H1 (cell line): ENCODE data around the gene ZHX3. TPM values are rescaled to one million over a fixed set of nuclear protein-coding genes. Genes with fewer than 3 reads are reported as not detected.

Experiments used
- CTCF ChIA-PET: fragments of 300-600 bp; sonication (Branson Sonifier 250); formaldehyde crosslinking; loops from one replicate; lab custom pipeline; 2021; ENCODE audit not compliant: partially characterized antibody; lab: Charles Lee
- POLR2A ChIA-PET: fragments of 300-600 bp; sonication (Branson Sonifier 250); formaldehyde crosslinking; loops from one replicate; lab custom pipeline; 2021; ENCODE audit warnings: inconsistent platforms; ENCODE audit not compliant: partially characterized antibody; lab: Charles Lee
- DNase-seq, 2 experiments: peaks; one replicate each; pipeline versions ENCODE4 v3.0.0 to v3.0.0-alpha.2; 2010 to 2022; ENCODE audit warnings: low spot score in 2 of 2, low read depth in 1 of 2, mixed read lengths in 1 of 2
- FAIRE-seq: peaks from 2 replicates; lab custom pipeline; 2011; peaks lifted over from hg19 to GRCh38; lab: Jason Lieb, UNC
- H2AFZ ChIP-seq: 2 replicates; pipeline ENCODE4 v1.8.1; 2012; ENCODE audit warnings: low read length, inconsistent platforms
- H2AK5ac ChIP-seq: 2 replicates; pipeline ENCODE4 v1.6.1; 2013; ENCODE audit warnings: low read depth, low read length
- H2BK120ac ChIP-seq: replicated peaks from 2 replicates; pipeline ENCODE3; 2013; ENCODE audit warnings: low read depth, low read length, inconsistent platforms
- H2BK12ac ChIP-seq: 2 replicates; pipeline ENCODE4 v1.6.1; 2013; ENCODE audit warnings: low read depth, low read length
- H2BK15ac ChIP-seq: 2 replicates; pipeline ENCODE4 v1.6.1; 2013; ENCODE audit warnings: low read length
- H2BK20ac ChIP-seq: 2 replicates; pipeline ENCODE4 v1.6.1; 2013; ENCODE audit warnings: low read length
- H2BK5ac ChIP-seq: 2 replicates; pipeline ENCODE4 v1.6.1; 2013; ENCODE audit warnings: low read depth, low read length
- H3K14ac ChIP-seq: 2 replicates; pipeline ENCODE4 v1.6.1; 2013; ENCODE audit warnings: inconsistent platforms; ENCODE audit not compliant: insufficient read length
- H3K18ac ChIP-seq: 2 replicates; pipeline ENCODE4 v1.6.1; 2013; ENCODE audit warnings: low read length; ENCODE audit errors: extremely low read depth
- H3K23ac ChIP-seq: 2 replicates; pipeline ENCODE4 v1.6.1; 2013; ENCODE audit warnings: inconsistent platforms; ENCODE audit not compliant: insufficient read length
- H3K23me2 ChIP-seq: 2 replicates; pipeline ENCODE4 v1.6.1; 2013; ENCODE audit warnings: low read depth, low read length
- H3K27ac ChIP-seq: 2 replicates; pipeline ENCODE4 v1.6.1; 2011; ENCODE audit warnings: low read depth, low read length, inconsistent platforms
- H3K27me3 ChIP-seq, 4 experiments: replicated peaks in 1 of 4; 1 replicate in 1 of 4; 2 replicates in 3 of 4; pipeline versions ENCODE4 v1.6.1 to v1.8.1; 2011 to 2013; ENCODE audit warnings: low read length in 3 of 4, mild to moderate bottlenecking in 3 of 4, inconsistent platforms in 2 of 4, mixed read lengths in 2 of 4, moderate library complexity in 1 of 4; ENCODE audit not compliant: control insufficient read depth in 3 of 4, insufficient read depth in 3 of 4; ENCODE audit errors: extremely low read depth in 1 of 4
- H3K36me3 ChIP-seq, 4 experiments: 2 replicates each; pipeline versions ENCODE4 v1.6.1 to v1.8.1; 2011 to 2013; ENCODE audit warnings: mild to moderate bottlenecking in 4 of 4, low read length in 3 of 4, moderate library complexity in 2 of 4, control low read depth in 1 of 4, inconsistent platforms in 1 of 4; ENCODE audit not compliant: insufficient read depth in 4 of 4, control insufficient read depth in 2 of 4
- H3K4ac ChIP-seq: replicated peaks from 2 replicates; pipeline ENCODE3; 2013; ENCODE audit warnings: low read length, low read depth, mixed read lengths, inconsistent platforms; ENCODE audit not compliant: insufficient read length
- H3K4me1 ChIP-seq, 4 experiments: replicated peaks in 1 of 4; 1 replicate in 1 of 4; 2 replicates in 3 of 4; pipeline versions ENCODE4 v1.6.1 to v1.8.1; 2011 to 2013; ENCODE audit warnings: low read length in 3 of 4, inconsistent platforms in 2 of 4, mixed read lengths in 1 of 4; ENCODE audit not compliant: insufficient read depth in 4 of 4, control insufficient read depth in 3 of 4
- H3K4me2 ChIP-seq, 2 experiments: 2 replicates each; pipeline versions ENCODE4 v1.6.1 to v1.8.1; 2011 to 2013; ENCODE audit warnings: low read depth in 2 of 2, low read length in 2 of 2, control low read depth in 1 of 2, inconsistent platforms in 1 of 2, mild to moderate bottlenecking in 1 of 2; ENCODE audit not compliant: insufficient read depth in 1 of 2
- H3K4me3 ChIP-seq, 4 experiments: fragments of 200-600, 300-600 bp in 1 of 4; sonication (generic), shearing (Covaris generic), sonication (Bioruptor Twin) in 1 of 4; 2 replicates each; pipeline versions ENCODE4 v1.5.1 to v1.8.1; 2011 to 2016; ENCODE audit warnings: low read length in 4 of 4, low read depth in 3 of 4, control low read depth in 2 of 4, inconsistent platforms in 2 of 4, mild to moderate bottlenecking in 2 of 4, mixed read lengths in 1 of 4, moderate library complexity in 1 of 4; ENCODE audit not compliant: insufficient read depth in 2 of 4; ENCODE audit errors: extremely low read depth in 1 of 4
- H3K56ac ChIP-seq: replicated peaks from 2 replicates; pipeline ENCODE3; 2013; ENCODE audit warnings: low read depth, mild to moderate bottlenecking, mixed read lengths, low read length, inconsistent platforms; ENCODE audit not compliant: insufficient read length
- H3K79me1 ChIP-seq: 2 replicates; pipeline ENCODE4 v1.6.1; 2013; ENCODE audit warnings: low read depth, low read length, control low read depth
- H3K79me2 ChIP-seq, 2 experiments: 2 replicates each; pipeline versions ENCODE4 v1.6.1 to v1.8.1; 2012 to 2013; ENCODE audit warnings: low read length in 2 of 2, mild to moderate bottlenecking in 2 of 2, inconsistent platforms in 1 of 2; ENCODE audit not compliant: insufficient read depth in 2 of 2, control insufficient read depth in 1 of 2
- H3K9ac ChIP-seq, 4 experiments: replicated peaks in 1 of 4; 1 replicate in 1 of 4; 2 replicates in 3 of 4; pipeline versions ENCODE4 v1.6.1 to v1.8.1; 2011 to 2013; ENCODE audit warnings: low read depth in 3 of 4, low read length in 3 of 4, control low read depth in 2 of 4, mild to moderate bottlenecking in 2 of 4, moderate library complexity in 2 of 4, inconsistent platforms in 1 of 4; ENCODE audit errors: extremely low read depth in 1 of 4
- H3K9me3 ChIP-seq, 2 experiments: 2 replicates each; pipeline versions ENCODE4 v1.6.1 to v1.8.1; 2012 to 2013; ENCODE audit warnings: mild to moderate bottlenecking in 2 of 2, moderate library complexity in 2 of 2, control low read depth in 1 of 2, inconsistent platforms in 1 of 2, low read depth in 1 of 2, low read length in 1 of 2, mixed read lengths in 1 of 2; ENCODE audit not compliant: insufficient read depth in 2 of 2
- H4K20me1 ChIP-seq, 2 experiments: replicated peaks in 1 of 2; 2 replicates each; pipeline versions ENCODE3 to v1.8.1; 2011 to 2013; ENCODE audit warnings: inconsistent platforms in 2 of 2, low read length in 2 of 2, mild to moderate bottlenecking in 1 of 2; ENCODE audit not compliant: insufficient read depth in 2 of 2, control insufficient read depth in 1 of 2
- H4K5ac ChIP-seq: 2 replicates; pipeline ENCODE4 v1.6.1; 2013; ENCODE audit warnings: low read length, low read depth, mixed read lengths, inconsistent platforms; ENCODE audit not compliant: insufficient read length
- H4K8ac ChIP-seq: 2 replicates; pipeline ENCODE4 v1.8.0; 2013; ENCODE audit warnings: mild to moderate bottlenecking, moderate library complexity, low read length, inconsistent platforms; ENCODE audit not compliant: insufficient read depth; ENCODE audit errors: extremely low read depth
- H4K91ac ChIP-seq: replicated peaks from 2 replicates; pipeline ENCODE3; 2013; ENCODE audit warnings: low read length, mixed read lengths, inconsistent platforms; ENCODE audit not compliant: insufficient read length
- BRCA1 ChIP-seq: IDR thresholded peaks from 2 replicates; pipeline ENCODE4 v1.6.1; 2012; ENCODE audit warnings: low read depth, low read length, improper control_type of control experiment
- CBX5 ChIP-seq: fragments of 300-800, 300-1000 bp; sonication (generic); IDR thresholded peaks from 2 replicates; pipeline ENCODE4 v1.7.1; 2016; ENCODE audit warnings: antibody characterized with exemption, low read length, low read depth
- CHD2 ChIP-seq: IDR thresholded peaks from 2 replicates; pipeline ENCODE4 v1.6.1; 2012; ENCODE audit warnings: low read length, improper control_type of control experiment
- GTF2F1 ChIP-seq: IDR thresholded peaks from 2 replicates; pipeline ENCODE4 v1.6.1; 2012; ENCODE audit warnings: low read depth, low read length, improper control_type of control experiment, borderline replicate concordance
- JUND ChIP-seq: IDR thresholded peaks from 2 replicates; pipeline ENCODE4 v1.6.1; 2011; ENCODE audit warnings: mild to moderate bottlenecking, improper control_type of control experiment, low read length
- KDM5A ChIP-seq: fragments of 200-600 bp; IDR thresholded peaks from 2 replicates; pipeline ENCODE4 v1.7.1; 2012; ENCODE audit warnings: mild to moderate bottlenecking, low read length, inconsistent platforms, mixed read lengths
- MAFK ChIP-seq: IDR thresholded peaks from 2 replicates; pipeline ENCODE4 v1.6.1; 2012; ENCODE audit warnings: low read depth, mild to moderate bottlenecking, improper control_type of control experiment, low read length
- RBBP5 ChIP-seq: IDR thresholded peaks from 2 replicates; pipeline ENCODE4 v1.7.1; 2012; ENCODE audit warnings: low read depth, mild to moderate bottlenecking, inconsistent platforms, low read length, moderate library complexity, borderline replicate concordance
- SAP30 ChIP-seq: fragments of 300-600 bp; sonication (generic); IDR thresholded peaks from 2 replicates; pipeline ENCODE4 v1.7.1; 2012; ENCODE audit warnings: low read length, moderate library complexity, mild to moderate bottlenecking, inconsistent platforms; ENCODE audit not compliant: insufficient read depth, insufficient replicate concordance
- SIX5 ChIP-seq: IDR thresholded peaks from 2 replicates; pipeline ENCODE4 v1.6.1; 2011; ENCODE audit warnings: mild to moderate bottlenecking, low read depth, low read length
- TAF7 ChIP-seq: optimal IDR thresholded peaks from 2 replicates; pipeline ENCODE3; 2011; ENCODE audit warnings: low read depth, mild to moderate bottlenecking, inconsistent platforms, low read length, moderate library complexity, borderline replicate concordance
- ZNF274 ChIP-seq: IDR thresholded peaks from 2 replicates; pipeline ENCODE4 v1.7.0; 2012; ENCODE audit warnings: low read length, borderline replicate concordance; ENCODE audit errors: extremely low read depth
- WGBS, 2 experiments: shearing (Covaris generic) in 1 of 2; methylation state at CpG; one replicate each; pipeline versions ENCODE4 v1.1.6 to v1.1.7; 2013 to 2015; ENCODE audit warnings: low lambda C conversion rate in 2 of 2, mixed read lengths in 2 of 2, inconsistent platforms in 1 of 2, low coverage in 1 of 2, missing lambda C conversion rate in 1 of 2; ENCODE audit not compliant: insufficient replicate concordance in 2 of 2, insufficient coverage in 1 of 2, insufficient read length in 1 of 2; ENCODE audit errors: extremely low coverage in 1 of 2, missing lambda C conversion rate in 1 of 2; 5-methylcytosine and 5-hydroxymethylcytosine counted together
- polyA plus RNA-seq, 7 experiments: library from polyadenylated mRNA; depleted of rRNA in 3 of 7; stranded (reverse) in 5 of 7; unstranded in 2 of 7; fragments of >200 nt in 5 of 7; fragments of 200-250 nt in 2 of 7; gene quantifications; 1 replicate in 5 of 7; 2 replicates in 1 of 7; 4 replicates in 1 of 7; pipeline versions ENCODE4 v1.2.1 to v1.2.3, GENCODE V29; 2011 to 2013; ENCODE audit warnings: missing spikeins in 2 of 7, mixed read lengths in 2 of 7
- total RNA-seq: library from RNA; stranded (reverse); fragmentation: NEBNext Ultra II Directional; extraction: Animal tissue kit (Norgen Biotek cat#: 25700); gene quantifications from 2 replicates; pipeline ENCODE4 v1.2.1, GENCODE V29; 2021
- TF ChIP-seq, protein P1 (sequence below): IDR thresholded peaks from 2 replicates; pipeline ENCODE4 v1.6.1; 2012; ENCODE audit warnings: inconsistent platforms

Gene ZHX3
- total and polyA plus RNA-seq, 2 of the 8 experiments (the other 6 are each of a cell fraction or from before 2014, with no cell fraction given) = 1.00 to 7.8 TPM

DNA sequence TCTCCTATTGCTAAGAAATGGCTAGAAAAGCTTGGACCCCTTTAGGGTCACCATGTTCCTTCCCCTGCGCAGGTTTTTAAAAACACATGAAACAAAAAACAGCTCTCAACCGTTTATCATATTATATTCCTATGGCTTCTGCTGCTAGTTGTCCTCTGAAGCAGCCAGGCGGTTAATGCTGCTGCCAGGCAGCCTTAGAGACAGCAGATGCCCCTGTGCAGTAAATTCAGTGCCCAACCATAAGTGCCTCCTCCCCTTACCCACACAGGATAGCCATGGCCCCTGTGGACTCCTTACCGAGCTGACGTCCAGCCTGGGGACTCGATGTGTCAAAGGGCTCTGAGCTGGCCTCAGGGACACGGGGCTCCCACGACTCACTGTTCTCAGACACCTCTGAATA is 115.8 kb downstream of the ZHX3 start:
- no peak overlapping the region for H3K4me2 ChIP-seq
- H4K5ac ChIP-seq = no peak overlapping the region
- no peaks in the 10 kb centered on the region for H3K27me3 ChIP-seq
- no peak overlapping the region for H2BK15ac ChIP-seq
- H3K4ac ChIP-seq = no peak overlapping the region
- H3K27ac ChIP-seq = no peak overlapping the region
- H2AFZ ChIP-seq = no peak overlapping the region
- no peak overlapping the region for H2BK12ac ChIP-seq
- ChIA-PET CTCF (interaction anchor here (0.8 to 3.3 kb wide), 9 partner anchors 10 to 233 kb away, joined by 3 to 16 read pairs (median 4); partner anchors contain the start of gene LPIN3), POLR2A (interaction anchor here (0.7 to 2.4 kb wide), 2 partner anchors 22 to 63 kb away, joined by 3 to 6 read pairs; no protein-coding TSS in a partner anchor)
- H3K18ac ChIP-seq = no peak overlapping the region
- no peaks in the 10 kb centered on the region for H3K4me1 ChIP-seq
- no peak overlapping the region for H2AK5ac ChIP-seq
- H3K79me1 ChIP-seq = no peaks in the 10 kb centered on the region
- no peak overlapping the region for H2BK120ac ChIP-seq
- H2BK20ac ChIP-seq = no peak overlapping the region
- H3K9ac ChIP-seq = no peak overlapping the region
- H3K56ac ChIP-seq = no peak overlapping the region
- H3K79me2 ChIP-seq = no peaks in the 10 kb centered on the region
- no peak overlapping the region for H4K8ac ChIP-seq
- no peak overlapping the region for H3K14ac ChIP-seq
- no peak overlapping the region for H2BK5ac ChIP-seq
- no peak overlapping the region for H3K23ac ChIP-seq
- H3K4me3 ChIP-seq = no peak overlapping the region
- H4K20me1 ChIP-seq = no peaks in the 10 kb centered on the region
- H3K36me3 ChIP-seq = no peaks in the 10 kb centered on the region
- 94% methylated on average over 8 of the region's 8 CpGs; no CpG with 5 or more reads in 1 of the 2 experiments for WGBS, 2 experiments
- no peak overlapping the region for H4K91ac ChIP-seq
- no peaks in the 10 kb centered on the region for H3K23me2 ChIP-seq
- H3K9me3 ChIP-seq = peaks cover 2% of the 10 kb centered on the region in 2 experiments; a peak in 2 of 4 replicates
- FAIRE-seq (no peak), DNase-seq (no peak)
- TF ChIP-seq KDM5A (no peak), JUND (no peak), RBBP5 (no peak), SIX5 (no peak), GTF2F1 (no peak), MAFK (no peak), ZNF274 (no peak), TAF7 (no peak), CHD2 (no peak), SAP30 (no peak), CBX5 (no peak), BRCA1 (no peak)
- TF ChIP-seq, protein P1, sequence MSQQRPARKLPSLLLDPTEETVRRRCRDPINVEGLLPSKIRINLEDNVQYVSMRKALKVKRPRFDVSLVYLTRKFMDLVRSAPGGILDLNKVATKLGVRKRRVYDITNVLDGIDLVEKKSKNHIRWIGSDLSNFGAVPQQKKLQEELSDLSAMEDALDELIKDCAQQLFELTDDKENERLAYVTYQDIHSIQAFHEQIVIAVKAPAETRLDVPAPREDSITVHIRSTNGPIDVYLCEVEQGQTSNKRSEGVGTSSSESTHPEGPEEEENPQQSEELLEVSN = no peak
